ENCODE measurements around the gene UGT2B11. TPM values are rescaled to one million over a fixed set of nuclear protein-coding genes. Genes with fewer than 3 reads are reported as not detected.
"Not testable (repeated sequence)": the region's sequence is repeated elsewhere in the genome, so short reads cannot be mapped to it uniquely, and the experiment has no call there.

UGT2B11 gene
- total RNA-seq, result not detected

GRCh38 chr4:69214716-69215115 lies at the start of gene UGT2B11:
Gene UGT2B11, minus strand, starts transcription at chr4:69214748. Its CDS starts 26 bp downstream, at chr4:69214722.
- DNase-seq, result no peak

- DNase-seq, result not testable (repeated sequence)
These were observed 38.7 kb upstream of the UGT2B11 start for GRCh38 chr4:69253147-69253772.

GRCh38 chr4:69250884-69251283 lies 36.3 kb upstream of the UGT2B11 start:
- DNase-seq, result not testable (repeated sequence)

GRCh38 chr4:69242562-69243240 lies 28.2 kb upstream of the UGT2B11 start:
- DNase-seq, result not testable (repeated sequence)

DNA sequence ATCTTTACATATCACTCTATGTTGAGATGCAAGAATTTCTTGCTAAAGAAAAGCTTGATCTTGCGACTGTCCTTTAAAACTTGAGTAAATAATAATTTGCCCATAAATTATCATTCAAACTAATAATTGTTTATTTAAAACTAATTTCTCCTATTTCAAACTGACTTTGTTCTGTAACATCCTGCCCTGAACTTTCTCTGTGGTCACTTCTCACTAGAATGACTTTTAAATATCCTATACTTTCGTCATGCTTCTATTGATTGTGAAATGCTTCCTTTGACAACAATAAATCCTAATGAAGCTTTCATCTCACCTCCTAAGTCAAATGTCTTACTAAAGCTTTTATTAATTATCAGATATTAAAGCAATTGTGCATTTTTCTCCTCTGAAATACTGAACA lies 27.2 kb upstream of the UGT2B11 start:
- DNase-seq, result not testable (repeated sequence)

DNA sequence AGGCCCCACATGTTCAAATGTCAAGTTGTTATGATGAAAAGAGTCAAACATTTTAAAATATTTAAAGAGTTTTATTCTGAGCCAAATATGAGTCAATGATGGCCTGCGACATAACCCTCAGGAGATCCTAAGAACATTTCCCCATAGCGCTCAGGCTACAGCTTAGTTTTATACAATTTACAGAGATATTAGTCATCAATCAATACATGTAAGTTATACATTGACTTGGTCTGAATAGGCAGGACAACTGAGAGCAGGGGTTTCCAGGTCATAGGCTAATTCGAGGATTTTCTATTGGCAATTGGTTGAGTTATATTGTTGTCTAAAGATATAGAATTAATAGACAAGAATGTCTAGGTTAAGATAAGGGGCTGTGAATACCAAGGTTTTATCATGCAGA lies 26.2 kb upstream of the UGT2B11 start:
- not testable (repeated sequence) for DNase-seq

DNA sequence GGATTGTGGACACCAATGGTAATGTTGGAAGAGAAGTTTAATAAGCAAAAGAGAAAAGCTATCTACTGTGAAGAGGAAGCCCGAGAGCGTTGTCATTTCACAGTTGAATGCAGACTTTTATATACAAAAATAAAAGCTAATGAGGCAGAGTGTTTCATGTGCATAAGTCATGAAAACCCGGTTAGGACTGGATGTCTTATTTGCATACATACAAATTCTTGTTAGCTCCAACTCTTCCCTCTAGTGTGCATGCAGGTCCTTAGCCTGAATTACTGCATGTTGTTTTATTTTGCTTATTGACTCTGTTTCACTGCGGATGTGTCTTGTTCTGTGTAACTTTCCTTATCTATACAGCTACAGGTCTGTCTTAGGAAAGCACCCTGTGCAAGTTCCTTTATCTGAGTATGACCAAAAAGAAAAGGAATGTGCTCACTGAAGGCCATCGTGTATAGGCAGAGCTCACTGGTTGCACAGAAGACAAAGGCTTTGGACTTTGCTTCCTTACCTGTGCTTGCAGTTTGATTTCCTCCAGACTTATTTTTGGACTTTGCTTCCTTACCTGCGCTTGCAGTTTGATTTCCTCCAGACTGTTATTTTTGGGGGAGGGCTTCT lies 25.1 kb upstream of the UGT2B11 start:
- DNase-seq, result no peak

DNA sequence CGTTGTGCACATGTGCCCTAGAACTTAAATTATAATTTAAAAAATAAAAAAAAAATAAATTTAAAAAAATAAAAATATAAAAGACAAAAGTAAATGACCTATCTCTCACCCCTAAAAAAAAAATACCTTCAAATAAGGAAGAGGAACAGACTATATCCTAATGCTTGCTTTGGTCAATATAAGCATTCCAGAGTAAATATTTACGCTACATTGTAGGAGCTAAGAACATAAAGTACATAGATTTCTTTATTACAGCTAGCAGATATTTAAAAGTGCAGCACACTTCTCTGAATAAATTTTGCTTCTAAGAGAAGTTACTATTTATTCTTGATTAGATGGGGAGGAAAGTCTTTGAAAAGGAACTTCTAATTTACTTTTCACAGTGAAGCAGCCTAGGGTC lies 24.5 kb upstream of the UGT2B11 start:
- DNase-seq, result no peak

- DNase-seq, result no peak
These were observed 10.3 kb upstream of the UGT2B11 start for GRCh38 chr4:69224891-69225290.

GRCh38 chr4:69223277-69223676 lies 8.7 kb upstream of the UGT2B11 start:
- DNase-seq, result not testable (repeated sequence)

DNA sequence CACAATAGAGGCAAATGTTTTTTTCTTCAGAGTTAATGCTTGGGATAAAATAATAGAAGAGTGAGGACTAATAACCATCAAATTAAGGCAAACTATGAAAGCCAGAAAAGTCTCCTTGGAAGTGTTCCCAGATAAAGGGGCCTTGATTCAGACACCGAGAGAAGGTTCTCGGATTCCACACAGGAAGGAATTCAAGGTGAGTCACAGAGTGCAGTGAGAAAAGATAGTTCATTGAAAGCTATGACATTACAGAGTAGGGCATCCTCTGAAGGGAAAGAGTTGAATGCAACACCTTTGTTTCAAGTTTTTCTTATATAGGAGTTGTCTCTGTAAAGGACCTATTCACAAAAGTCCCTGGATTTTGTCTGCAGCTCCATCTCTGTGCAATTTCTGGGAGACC lies 3.9 kb upstream of the UGT2B11 start:
- not testable (repeated sequence) for DNase-seq

GRCh38 chr4:69210911-69211310 lies 3.6 kb downstream of the UGT2B11 start:
- no peak for DNase-seq

DNA sequence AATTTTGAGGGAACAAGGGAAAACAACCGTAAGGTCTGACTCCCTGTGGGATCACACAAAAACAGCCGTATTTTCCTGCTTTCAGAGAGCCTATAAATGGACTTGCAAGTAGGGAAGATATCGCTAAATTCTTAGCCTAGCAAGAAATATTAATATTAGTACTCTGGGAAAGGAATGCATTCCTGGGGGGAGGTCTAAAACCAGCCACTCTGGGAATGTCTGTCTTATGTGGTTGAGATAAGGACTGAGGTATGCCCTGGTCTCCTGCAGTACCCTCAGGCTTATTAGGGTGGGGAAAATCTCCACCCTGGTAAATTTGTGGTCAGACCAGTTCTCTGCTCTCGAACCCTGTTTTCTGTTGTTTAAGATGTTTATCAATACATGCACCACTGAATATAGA lies 16.0 kb downstream of the UGT2B11 start:
- DNase-seq, result not testable (repeated sequence)

DNA sequence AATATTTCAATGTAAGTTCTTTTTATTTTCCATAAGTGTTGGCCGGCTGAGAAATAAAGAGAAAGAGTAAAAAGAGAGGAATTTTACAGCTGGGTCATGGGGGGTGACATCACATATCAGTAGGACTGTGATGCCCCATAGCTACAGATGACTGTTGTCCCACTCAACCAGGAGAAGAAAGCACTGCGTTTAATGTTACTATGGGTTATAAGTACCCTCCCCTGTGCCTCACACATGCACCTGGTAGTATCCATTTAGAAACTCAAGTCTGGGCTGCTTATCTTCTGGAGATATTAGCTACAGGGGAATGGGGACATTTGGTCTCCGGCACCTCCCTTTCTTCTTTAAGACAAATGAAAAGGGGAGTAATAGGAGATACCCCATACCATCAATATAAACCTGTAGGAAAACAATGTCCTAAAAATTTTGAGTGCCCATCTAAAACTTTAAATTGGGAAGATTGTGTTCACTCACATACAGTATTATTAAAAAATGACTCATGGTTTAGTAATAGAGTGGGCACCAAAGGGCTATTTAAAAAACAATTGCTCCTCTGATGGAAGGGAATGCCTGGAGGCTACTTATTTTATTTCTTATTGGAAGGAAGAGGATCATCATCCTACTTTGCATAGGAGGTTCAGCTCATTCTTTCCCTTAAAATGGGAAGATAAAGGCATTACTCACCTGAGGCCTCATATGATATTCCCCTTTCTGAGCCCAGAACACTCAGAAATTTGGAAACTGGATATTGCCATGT lies 18.2 kb downstream of the UGT2B11 start:
- no peak for DNase-seq

GRCh38 chr4:69194166-69194565 lies 20.4 kb downstream of the UGT2B11 start:
- no peak for DNase-seq

DNA sequence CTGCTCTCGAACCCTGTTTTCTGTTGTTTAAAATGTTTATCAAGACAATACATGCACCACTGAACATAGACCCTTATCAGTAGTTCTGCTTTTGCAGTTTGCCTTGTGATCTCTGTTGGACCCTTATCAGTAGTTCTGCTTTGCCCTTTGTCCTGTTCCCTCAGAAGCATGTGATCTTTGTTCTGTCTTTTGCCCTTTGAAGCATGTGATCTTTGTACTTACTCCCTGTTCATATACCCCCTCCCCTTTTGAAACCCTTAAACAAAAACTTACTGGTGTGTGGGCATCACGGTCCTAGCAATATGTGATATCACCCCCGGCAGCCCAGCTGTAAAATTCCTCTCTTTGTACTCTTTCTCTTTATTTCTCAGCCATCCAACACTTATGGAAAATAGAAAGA lies 22.6 kb downstream of the UGT2B11 start:
- not testable (repeated sequence) for DNase-seq

- DNase-seq, result not testable (repeated sequence)
These were observed 23.9 kb downstream of the UGT2B11 start for GRCh38 chr4:69190621-69191020.

DNA sequence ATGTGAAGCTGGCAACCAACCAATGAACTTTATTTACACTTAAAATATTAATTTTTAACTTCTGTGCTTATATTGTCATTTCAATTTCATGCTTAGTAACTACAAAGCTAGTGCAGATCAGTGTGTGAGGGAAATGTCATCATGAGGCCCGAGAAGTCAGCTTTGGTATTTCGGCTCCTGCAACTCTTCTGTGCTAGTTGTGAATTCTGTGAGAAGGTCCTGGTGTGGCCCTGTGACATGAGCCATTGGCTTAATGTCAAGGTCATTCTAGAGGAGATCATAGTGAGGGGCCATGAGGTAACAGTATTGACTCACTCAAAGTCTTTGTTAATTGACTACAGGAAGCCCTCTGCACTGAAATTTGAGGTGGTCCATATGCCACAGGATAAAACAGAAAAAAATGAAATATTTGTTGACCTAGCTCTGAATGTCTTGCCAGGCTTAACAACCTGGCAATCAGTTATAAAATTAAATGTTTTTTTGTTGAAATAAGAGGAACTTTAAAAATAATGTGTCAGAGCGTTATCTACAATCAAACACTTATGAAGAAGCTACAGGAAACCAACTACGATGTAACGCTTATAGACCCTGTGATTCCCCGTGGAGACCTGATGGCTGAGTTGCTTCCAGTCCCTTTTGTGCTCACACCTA lies 32.9 kb downstream of the UGT2B11 start:
- DNase-seq, result not testable (repeated sequence)

- DNase-seq, result not testable (repeated sequence)
These were observed 34.7 kb downstream of the UGT2B11 start for GRCh38 chr4:69179817-69180216.

DNA sequence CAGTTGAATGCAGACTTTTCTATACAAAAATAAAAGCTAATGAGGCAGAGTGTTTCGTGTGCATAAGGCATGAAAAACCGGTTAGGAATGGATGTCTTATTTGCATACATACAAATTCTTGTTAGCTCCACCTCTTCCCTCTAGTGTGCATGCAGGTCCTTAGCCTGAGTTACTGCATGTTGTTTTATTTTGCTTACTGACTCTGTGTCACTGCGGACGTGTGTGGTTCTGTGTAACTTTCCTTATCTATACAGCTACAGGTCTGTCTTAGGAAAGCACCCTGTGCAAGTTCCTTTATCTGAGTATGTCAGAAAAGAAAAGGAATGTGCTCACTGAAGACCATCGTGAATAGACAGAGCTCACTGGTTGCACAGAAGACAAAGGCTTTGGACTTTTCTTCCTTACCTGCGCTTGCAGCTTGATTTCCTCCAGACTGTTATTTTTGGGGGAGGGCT lies 35.8 kb downstream of the UGT2B11 start:
- not testable (repeated sequence) for DNase-seq

DNA sequence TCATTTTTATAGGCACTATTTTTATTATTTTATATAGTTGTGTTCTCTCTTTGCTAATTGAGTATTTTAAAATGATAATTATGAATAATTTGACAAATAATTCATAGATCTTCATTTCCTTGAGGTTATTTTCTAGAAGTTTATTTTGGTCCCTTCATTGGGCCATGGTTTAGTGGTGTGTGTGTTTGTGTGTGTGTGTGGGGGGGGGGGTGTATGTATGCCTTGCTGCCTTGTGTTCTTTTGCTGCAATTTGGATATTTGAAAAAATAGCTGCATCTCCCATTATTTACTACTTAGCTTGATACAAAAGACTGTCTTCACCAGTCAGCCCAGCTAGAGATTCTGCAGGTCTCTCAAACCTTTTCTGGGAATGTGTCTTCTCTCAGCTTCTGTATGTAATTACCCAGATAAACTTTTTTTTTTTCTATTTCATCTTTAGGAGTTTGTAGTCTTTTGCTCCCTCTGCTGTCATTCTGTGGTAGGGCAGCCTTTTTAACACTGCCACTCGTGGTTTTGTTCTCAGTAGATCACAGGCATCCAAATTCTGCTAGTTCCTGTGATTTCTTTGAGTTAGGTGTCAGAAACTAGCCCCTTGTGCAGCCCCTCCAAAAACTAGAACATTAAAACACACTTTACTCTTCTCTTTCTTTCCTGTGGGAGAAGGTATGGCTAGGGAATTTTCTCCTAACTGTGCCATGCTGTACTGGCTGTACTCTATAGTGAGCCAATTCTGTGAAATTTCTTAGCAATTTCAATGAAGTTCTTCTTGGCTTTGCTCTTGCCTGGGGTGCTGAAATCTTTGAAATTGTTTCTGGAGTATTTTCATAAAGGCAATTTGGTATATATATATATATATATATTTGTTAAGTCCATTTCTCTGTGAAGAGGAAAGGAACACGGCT lies 44.1 kb downstream of the UGT2B11 start:
- DNase-seq, result not testable (repeated sequence)

All from occipital lobe (tissue), 2 donors.